HPDE6-E6E7 (cell line): Measurements from ENCODE around the gene MAGEA9.
"Not testable (repeated sequence)": the region's sequence is repeated elsewhere in the genome, so short reads cannot be mapped to it uniquely, and the experiment has no call there.

Experiments
- DNase-seq: peaks from one replicate; pipeline ENCODE4 v3.0.0; 2011; ENCODE audit warnings: missing footprints; ENCODE audit errors: extremely low spot score

Gene MAGEA9

DNA sequence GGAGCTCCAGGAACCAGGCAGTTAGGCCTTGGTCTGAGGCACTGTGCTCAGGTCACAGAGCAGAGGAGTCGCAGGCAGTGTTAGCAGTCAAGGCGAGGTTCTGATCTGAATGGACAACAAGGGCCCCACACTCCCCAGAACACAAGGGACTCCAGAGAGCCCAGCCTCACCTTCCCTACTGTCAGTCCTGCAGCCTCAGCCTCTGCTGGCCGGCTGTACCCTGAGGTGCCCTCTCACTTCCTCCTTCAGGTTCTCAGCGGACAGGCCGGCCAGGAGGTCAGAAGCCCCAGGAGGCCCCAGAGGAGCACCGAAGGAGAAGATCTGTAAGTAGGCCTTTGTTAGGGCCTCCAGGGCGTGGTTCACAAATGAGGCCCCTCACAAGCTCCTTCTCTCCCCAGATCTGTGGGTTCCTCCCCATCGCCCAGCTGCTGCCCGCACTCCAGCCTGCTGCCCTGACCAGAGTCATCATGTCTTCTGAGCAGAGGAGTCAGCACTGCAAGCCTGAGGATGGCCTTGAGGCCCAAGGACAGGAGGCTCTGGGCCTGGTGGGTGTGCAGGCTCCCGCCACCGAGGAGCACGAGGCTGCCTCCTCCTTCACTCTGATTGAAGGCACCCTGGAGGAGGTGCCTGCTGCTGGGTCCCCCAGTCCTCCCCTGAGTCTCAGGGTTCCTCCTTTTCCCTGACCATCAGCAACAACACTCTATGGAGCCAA, 26.2 kb downstream of the MAGEA9 start:
- DNase-seq: no peak

DNA sequence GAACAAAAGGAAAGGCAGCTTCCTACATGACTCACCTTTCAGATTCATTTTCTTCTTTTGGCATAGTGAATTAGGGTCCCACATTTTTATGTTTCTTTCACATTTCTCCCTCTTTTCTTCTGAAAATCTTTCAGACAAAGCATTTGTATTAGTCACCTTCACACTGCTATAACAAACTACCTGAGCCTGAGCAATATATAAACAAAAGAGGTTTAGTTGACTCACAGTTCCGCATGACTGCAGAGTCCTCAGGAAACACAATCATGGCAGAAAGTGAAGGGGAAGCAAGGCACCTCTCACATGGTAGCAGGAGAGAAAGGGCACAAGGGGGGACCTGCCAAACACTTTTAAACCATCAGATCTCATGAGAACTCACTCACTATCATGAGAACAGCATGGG, 36.9 kb downstream of the MAGEA9 start:
- no peak for DNase-seq

DNA sequence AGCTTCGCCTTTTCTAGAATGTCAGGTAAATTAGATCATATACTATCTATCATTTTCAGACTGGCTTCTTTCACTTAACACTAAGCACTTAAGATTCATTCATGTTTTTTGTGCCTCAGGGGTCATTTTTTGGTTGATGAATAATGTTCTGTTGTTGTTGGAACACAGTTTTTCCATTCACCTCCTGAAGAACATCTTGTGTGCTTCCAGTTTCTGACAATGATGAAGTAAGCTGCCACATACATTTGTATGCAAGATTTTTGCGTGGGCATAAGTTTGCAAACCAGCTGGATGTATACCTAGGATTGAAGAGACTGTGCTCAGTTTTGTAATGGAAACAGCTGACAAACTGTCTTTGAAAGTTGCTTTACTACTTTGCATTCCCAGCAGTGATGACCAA, 37.6 kb downstream of the MAGEA9 start:
- no peak for DNase-seq

DNA sequence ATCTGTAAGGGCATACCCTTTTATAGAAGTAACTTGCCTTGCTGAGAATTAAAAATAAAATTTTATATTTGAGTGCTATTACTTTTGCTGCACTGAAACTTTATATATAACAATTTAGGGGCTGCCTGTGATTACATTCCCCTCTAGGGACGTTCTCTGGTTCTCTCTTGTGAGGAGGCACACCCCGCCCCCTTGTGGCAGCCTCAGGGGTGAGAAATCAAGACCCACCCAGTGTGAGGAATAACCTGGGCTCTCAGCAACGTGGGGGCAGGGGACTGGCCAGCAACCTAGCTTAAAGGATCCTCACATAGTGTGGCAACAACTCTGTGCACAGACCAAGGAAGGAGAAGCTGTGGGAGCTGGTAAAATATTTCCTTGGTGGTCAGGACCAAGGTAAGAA, 43.7 kb downstream of the MAGEA9 start:
- DNase-seq: no peak

DNA sequence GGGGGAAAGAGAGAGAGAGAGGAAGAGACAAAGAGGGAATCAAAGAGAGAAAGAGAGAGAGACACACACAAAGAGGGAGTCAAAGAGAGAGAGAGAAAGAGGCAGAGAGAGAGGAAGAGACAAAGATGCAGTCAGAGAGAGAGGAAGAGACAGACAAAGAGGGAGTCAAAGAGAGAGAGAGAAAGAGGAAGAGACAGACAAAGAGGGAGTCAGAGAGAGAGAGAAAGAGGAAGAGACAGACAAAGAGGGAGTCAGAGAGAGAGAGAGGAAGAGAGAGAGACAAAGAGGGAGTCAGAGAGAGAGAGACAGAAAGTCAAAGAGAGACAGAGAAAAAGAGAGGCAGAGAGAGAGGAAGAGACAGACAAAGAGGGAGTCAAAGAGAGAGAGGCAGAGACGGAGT, 45.5 kb downstream of the MAGEA9 start:
- DNase-seq: no peak

DNA sequence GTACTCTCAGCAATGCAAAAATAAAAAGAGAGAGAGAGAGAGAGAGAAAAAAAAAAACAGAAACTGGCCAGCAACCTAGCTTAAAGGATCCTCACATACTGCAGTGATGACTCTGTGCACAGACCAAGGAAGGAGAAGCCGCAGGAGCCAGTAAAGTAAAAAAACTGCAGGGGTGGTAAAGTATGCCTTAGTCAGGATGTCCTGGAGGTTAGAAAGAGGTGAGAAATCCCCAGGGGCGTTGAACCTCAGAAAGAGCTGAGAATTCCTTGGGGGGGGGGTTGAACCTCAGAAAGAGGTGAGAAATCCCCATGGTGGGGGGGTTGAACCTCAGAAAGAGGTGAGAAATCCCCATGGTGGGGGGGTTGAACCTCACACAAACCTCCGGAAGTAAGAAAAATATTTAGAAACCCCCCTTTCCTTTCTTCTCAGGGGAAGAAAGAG, 48.0 kb downstream of the MAGEA9 start:
- no peak for DNase-seq

DNA sequence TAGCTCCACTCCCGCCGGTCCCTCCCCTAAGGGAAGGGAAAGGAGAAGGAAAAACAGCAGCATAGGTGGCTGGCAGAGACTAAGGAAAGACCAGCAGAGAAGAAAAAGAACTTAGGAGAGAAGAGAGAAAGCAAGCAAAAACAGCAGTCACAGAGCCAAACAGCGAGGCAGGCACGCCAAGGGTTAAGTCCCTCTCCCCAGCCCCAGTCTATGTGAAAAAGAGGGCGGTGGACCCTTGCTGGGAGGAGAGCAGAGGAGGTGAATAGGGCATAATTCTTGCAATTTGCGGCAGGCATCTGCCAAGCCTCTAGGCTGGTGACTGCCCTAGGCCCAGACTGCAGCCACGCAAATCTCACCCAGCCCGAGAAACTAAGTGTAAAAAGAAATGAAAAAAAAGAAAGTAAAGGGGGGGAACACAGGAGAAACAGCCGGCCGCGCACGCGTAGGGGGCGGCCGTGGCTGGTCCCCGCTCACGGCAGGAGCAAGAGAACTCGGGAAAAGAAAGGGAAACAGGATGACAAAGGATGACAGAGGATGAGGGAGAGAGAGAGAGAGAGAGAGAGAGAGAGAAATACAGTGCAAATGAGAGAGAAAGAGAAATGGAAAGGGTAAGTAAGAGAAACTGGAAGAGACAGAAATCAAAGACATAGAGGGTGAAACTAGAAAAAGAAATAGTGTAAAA, 48.6 kb downstream of the MAGEA9 start:
- no peak for DNase-seq

DNA sequence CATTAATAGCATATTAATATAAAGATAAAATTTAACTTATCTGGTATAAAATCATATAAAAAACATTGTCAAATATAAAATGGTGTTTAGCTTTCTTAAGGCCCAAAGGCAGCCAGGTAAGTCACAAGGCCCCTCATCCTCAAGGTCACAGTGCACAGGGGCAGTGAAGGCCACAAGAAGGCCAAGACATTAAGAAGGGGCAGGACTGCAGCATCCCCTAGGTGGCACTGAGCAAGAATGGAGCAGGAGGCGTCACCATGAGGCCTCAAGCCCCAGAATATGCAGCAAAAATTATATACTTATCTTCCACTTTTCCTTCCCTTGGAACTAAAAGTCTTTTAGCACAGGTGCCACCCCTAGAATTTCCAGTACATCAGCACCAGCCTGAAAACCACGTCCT, 49.7 kb downstream of the MAGEA9 start:
- DNase-seq: no peak

DNA sequence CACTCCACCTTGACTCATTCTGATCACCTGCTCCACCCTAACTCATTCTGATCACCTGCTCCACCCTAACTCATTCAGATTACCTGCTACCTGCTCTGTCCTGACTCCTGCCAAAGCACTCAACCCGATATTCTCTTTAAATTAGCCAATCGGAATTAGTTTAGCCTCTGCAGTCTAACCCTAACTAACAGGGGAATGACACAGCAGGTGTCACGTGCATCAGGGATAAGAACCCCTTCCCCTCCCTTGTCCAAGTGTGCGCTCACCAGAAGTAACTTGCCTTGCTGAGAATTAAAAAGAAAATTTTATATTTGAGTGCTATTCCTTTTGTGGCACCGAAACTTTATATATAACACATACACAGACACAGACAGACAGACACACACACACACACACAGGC, 55.0 kb downstream of the MAGEA9 start:
- DNase-seq: not testable (repeated sequence)

DNA sequence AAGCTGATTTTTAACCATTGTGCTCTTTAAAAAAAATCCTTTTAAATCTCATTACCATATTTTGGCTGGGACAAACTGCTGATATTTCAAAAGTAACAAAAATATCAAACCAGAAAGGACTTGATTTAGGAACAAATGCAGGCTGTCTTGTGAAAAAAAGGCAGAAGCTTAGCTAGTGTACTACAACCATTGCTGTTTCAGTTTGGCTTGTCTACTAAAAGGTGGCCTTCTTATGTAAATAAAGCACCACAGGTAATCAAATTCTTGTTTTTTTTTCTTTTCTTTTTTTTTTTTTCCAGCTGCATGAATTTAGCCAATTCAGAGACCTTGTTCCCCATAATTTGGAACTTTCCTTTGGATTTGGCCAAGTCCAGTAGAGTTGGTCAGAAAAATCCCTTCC, 55.4 kb downstream of the MAGEA9 start:
- no peak for DNase-seq
